WTC11 (cell line): ENCODE data around the gene C1GALT1C1L.

Source experiments
- ATF6 ChIP-seq: sonication (generic); formaldehyde crosslinking; IDR thresholded peaks from 2 replicates; pipeline ENCODE4 v1.8.1; 2023; ENCODE audit warnings: mild to moderate bottlenecking, missing genetic modification reagents
- CTCF ChIP-seq: fragments of 200-600 bp; IDR thresholded peaks from 2 replicates; pipeline ENCODE4 v1.8.0; 2022; ENCODE audit warnings: antibody characterized with exemption
- ELF4 ChIP-seq: sonication (generic); formaldehyde crosslinking; IDR thresholded peaks from 2 replicates; pipeline ENCODE4 v1.8.1; 2022; ENCODE audit warnings: low read depth, mild to moderate bottlenecking, moderate library complexity, missing genetic modification reagents
- GABPB1 ChIP-seq: sonication (generic); formaldehyde crosslinking; IDR thresholded peaks from 2 replicates; pipeline ENCODE4 v1.8.1; 2023; ENCODE audit warnings: mild to moderate bottlenecking, missing genetic modification reagents
- MAX ChIP-seq: sonication (generic); formaldehyde crosslinking; IDR thresholded peaks from 2 replicates; pipeline ENCODE4 v1.8.0; 2022; ENCODE audit warnings: mild to moderate bottlenecking, missing genetic modification reagents
- NR3C1 ChIP-seq: sonication (generic); formaldehyde crosslinking; conservative IDR thresholded peaks from 2 replicates; pipeline ENCODE4 v1.8.1; 2023; ENCODE audit warnings: low read depth, mild to moderate bottlenecking, missing genetic modification reagents
- PRDM15 ChIP-seq: sonication (generic); formaldehyde crosslinking; IDR thresholded peaks from 2 replicates; pipeline ENCODE4 v1.8.0; 2022; ENCODE audit warnings: missing genetic modification reagents
- PREB ChIP-seq: sonication (generic); formaldehyde crosslinking; IDR thresholded peaks from 2 replicates; pipeline ENCODE4 v1.8.1; 2022; ENCODE audit warnings: mild to moderate bottlenecking, missing genetic modification reagents, moderate library complexity, borderline replicate concordance
- TP53 ChIP-seq: sonication (generic); formaldehyde crosslinking; IDR thresholded peaks from 2 replicates; pipeline ENCODE4 v1.8.1; 2023; ENCODE audit warnings: mild to moderate bottlenecking, missing genetic modification reagents
- ZNF263 ChIP-seq: sonication (generic); formaldehyde crosslinking; IDR thresholded peaks from 2 replicates; pipeline ENCODE4 v1.8.1; 2022; ENCODE audit warnings: low read depth, mild to moderate bottlenecking, moderate library complexity, missing genetic modification reagents

- no peak for TF ChIP-seq ELF4 (CRISPR knock-in tag)
- no peak for TF ChIP-seq TP53 (CRISPR knock-in tag)
- no peak for TF ChIP-seq ATF6
- no peak for TF ChIP-seq CTCF
- TF ChIP-seq PREB, result no peak
- no peak for TF ChIP-seq GABPB1
- TF ChIP-seq NR3C1 (CRISPR knock-in tag), result no peak
- TF ChIP-seq ZNF263 (CRISPR knock-in tag), result no peak
- TF ChIP-seq PRDM15 (CRISPR knock-in tag), result no peak
- TF ChIP-seq MAX (CRISPR knock-in tag), result no peak
Measured at GRCh38 chr2:43701111-43701510, 24.9 kb upstream of the C1GALT1C1L start.
